OCI-LY7 (cell line): ENCODE data around the gene TTC7B. TPM values are rescaled to one million over a fixed set of nuclear protein-coding genes. Genes with fewer than 3 reads are reported as not detected.

Experiments
- BruUV-seq: library from RNA; stranded (reverse); fragments of 400-500 nt; replicated peaks from 2 replicates; lab custom pipeline; 2021; lab: Mats Ljungman, UMichigan
- CTCF ChIA-PET: fragments of 300-600 bp; sonication (Branson Sonifier 250); formaldehyde crosslinking; loops from one replicate; lab custom pipeline; 2022; ENCODE audit warnings: antibody characterized with exemption; ENCODE audit not compliant: unreplicated experiment; lab: Charles Lee
- POLR2A ChIA-PET: fragments of 300-600 bp; sonication (Branson Sonifier 250); formaldehyde crosslinking; loops from one replicate; lab custom pipeline; 2022; ENCODE audit warnings: antibody characterized with exemption; lab: Charles Lee
- DNase-seq: peaks from one replicate; pipeline ENCODE4 v3.0.0-alpha.2; 2015; ENCODE audit warnings: low spot score
- H2AFZ ChIP-seq: fragments of 200-600 bp; sonication (generic), shearing (Covaris generic); 2 replicates; pipeline ENCODE4 v1.6.1; 2014; ENCODE audit warnings: mild to moderate bottlenecking, antibody characterized with exemption, low read length, moderate library complexity
- H3K27ac ChIP-seq: fragments of 200-600 bp; sonication (generic); 2 replicates; pipeline ENCODE4 v1.5.1; 2014; ENCODE audit warnings: mixed run types, low read depth, mild to moderate bottlenecking, moderate library complexity, low read length, inconsistent platforms; ENCODE audit not compliant: poor library complexity, severe bottlenecking
- H3K36me3 ChIP-seq: fragments of 200-600 bp; sonication (generic); 2 replicates; pipeline ENCODE4 v1.6.1; 2014; ENCODE audit warnings: mild to moderate bottlenecking, antibody characterized with exemption, low read length, moderate library complexity, mixed read lengths; ENCODE audit not compliant: insufficient read depth
- H3K4me1 ChIP-seq: fragments of 200-600 bp; sonication (generic); 2 replicates; pipeline ENCODE4 v1.5.1; 2014; ENCODE audit warnings: mild to moderate bottlenecking, low read length; ENCODE audit not compliant: insufficient read depth, poor library complexity, severe bottlenecking
- H3K4me2 ChIP-seq: fragments of 200-600 bp; sonication (generic); 2 replicates; pipeline ENCODE4 v1.6.1; 2014; ENCODE audit warnings: mild to moderate bottlenecking, low read length
- H3K4me3 ChIP-seq: fragments of 200-600 bp; sonication (generic); 2 replicates; pipeline ENCODE4 v1.5.1; 2014; ENCODE audit warnings: mild to moderate bottlenecking, low read depth, low read length; ENCODE audit not compliant: poor library complexity, severe bottlenecking
- H3K79me2 ChIP-seq: fragments of 200-600 bp; sonication (generic); 2 replicates; pipeline ENCODE4 v1.6.1; 2016; ENCODE audit warnings: low read depth, mild to moderate bottlenecking, low read length, moderate library complexity, mixed read lengths; ENCODE audit not compliant: insufficient read depth
- H3K9me2 ChIP-seq: fragments of 200-600 bp; sonication (generic); 2 replicates; pipeline ENCODE4 v1.6.1; 2016; ENCODE audit warnings: mild to moderate bottlenecking, low read length, mixed read lengths; ENCODE audit not compliant: insufficient read depth
- H3K9me3 ChIP-seq: fragments of 200-600 bp; sonication (generic); 2 replicates; pipeline ENCODE4 v1.6.1; 2014; ENCODE audit warnings: mild to moderate bottlenecking, mixed run types, low read length, mixed read lengths
- H4K20me1 ChIP-seq: fragments of 200-600 bp; sonication (generic); 2 replicates; pipeline ENCODE4 v1.6.1; 2014; ENCODE audit warnings: mild to moderate bottlenecking, antibody characterized with exemption, low read length, moderate library complexity, mixed read lengths; ENCODE audit not compliant: insufficient read depth
- EZH2phosphoT487 ChIP-seq: fragments of 200-600 bp; sonication (generic); IDR thresholded peaks from 2 replicates; pipeline ENCODE4 v1.6.1; 2018; ENCODE audit warnings: low read depth, borderline replicate concordance, mild to moderate bottlenecking, mixed run types, antibody characterized with exemption, low read length, moderate library complexity, mixed read lengths
- intact Hi-C: fragments of 100-400 bp; cut with micrococcal nuclease; formaldehyde crosslinking; loops from one replicate; pipeline ENCODE4 v1.10.0; 2022; ENCODE audit not compliant: unreplicated experiment
- total RNA-seq, 2 experiments: library from RNA; depleted of rRNA in 1 of 2; stranded (reverse); fragments of >200 nt in 1 of 2; shearing (Covaris generic) in 1 of 2; gene quantifications; 2 replicates each; pipeline ENCODE4 v1.2.3, GENCODE V29; 2014 to 2022
- TF ChIP-seq, protein P1 (sequence below): fragments of 200-600 bp; sonication (generic); conservative IDR thresholded peaks from 2 replicates; pipeline ENCODE4 v1.5.1; 2014; ENCODE audit warnings: mild to moderate bottlenecking, antibody characterized with exemption, low read length, moderate library complexity, mixed read lengths

Gene TTC7B
- total RNA-seq, 2 experiments from 2014 or later, result 0.19 to 0.51 TPM

DNA sequence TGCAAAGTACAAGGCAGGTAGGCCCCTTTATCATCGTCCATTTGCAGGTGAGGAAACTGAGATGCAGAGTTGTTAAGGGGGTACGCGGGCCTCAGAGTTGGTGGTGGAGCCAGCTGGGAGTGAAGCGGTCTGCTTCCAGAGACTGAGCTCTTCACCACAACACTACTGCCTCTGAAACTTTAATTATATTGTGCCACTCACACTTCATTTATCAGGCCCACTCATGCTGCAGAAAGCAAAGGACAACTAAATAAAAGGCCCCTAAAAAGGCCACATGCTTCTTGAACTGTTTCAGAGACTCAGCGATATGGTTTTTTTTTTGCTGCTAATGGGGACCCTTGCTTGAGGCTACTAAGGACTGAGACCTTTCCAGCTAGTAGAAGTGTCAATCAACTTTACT, 153.1 kb downstream of the TTC7B start:
- no peaks in the 10 kb centered on the region for H3K36me3 ChIP-seq
- H3K27ac ChIP-seq, result no peak overlapping the region
- H4K20me1 ChIP-seq, result no peaks in the 10 kb centered on the region
- no peak for DNase-seq
- BruUV-seq, result no TSS peak
- no peak overlapping the region for H3K4me2 ChIP-seq
- no peaks in the 10 kb centered on the region for H3K9me2 ChIP-seq
- H2AFZ ChIP-seq, result no peak overlapping the region
- ChIA-PET POLR2A (no interaction called here), CTCF (no interaction called here)
- intact Hi-C loops, result no loop called here
- H3K4me1 ChIP-seq, result no peaks in the 10 kb centered on the region
- H3K4me3 ChIP-seq, result no peak overlapping the region
- no peaks in the 10 kb centered on the region for H3K79me2 ChIP-seq
- TF ChIP-seq, protein P1, sequence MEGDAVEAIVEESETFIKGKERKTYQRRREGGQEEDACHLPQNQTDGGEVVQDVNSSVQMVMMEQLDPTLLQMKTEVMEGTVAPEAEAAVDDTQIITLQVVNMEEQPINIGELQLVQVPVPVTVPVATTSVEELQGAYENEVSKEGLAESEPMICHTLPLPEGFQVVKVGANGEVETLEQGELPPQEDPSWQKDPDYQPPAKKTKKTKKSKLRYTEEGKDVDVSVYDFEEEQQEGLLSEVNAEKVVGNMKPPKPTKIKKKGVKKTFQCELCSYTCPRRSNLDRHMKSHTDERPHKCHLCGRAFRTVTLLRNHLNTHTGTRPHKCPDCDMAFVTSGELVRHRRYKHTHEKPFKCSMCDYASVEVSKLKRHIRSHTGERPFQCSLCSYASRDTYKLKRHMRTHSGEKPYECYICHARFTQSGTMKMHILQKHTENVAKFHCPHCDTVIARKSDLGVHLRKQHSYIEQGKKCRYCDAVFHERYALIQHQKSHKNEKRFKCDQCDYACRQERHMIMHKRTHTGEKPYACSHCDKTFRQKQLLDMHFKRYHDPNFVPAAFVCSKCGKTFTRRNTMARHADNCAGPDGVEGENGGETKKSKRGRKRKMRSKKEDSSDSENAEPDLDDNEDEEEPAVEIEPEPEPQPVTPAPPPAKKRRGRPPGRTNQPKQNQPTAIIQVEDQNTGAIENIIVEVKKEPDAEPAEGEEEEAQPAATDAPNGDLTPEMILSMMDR, result no peak
- no peak for TF ChIP-seq EZH2phosphoT487
- H3K9me3 ChIP-seq, result no peaks in the 10 kb centered on the region

DNA sequence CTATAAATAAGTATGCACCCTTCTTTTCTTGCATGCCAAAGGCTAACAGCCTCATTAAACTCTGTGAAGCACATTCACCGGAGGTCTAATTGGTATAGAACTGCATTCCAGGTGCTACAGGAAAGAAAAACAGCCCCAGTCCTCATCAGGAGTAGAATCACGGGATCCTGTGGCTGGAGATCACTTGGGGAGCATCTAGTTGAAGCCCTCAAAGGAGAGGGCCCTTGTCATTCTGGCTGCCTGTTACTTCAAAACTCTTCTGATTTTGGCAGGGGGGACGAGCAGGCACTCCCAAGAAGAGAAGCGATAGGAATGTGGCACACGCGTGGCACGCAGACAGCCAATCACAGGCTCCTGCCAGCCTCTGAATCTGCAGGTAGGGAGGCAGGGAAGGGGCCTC, 154.4 kb downstream of the TTC7B start:
- intact Hi-C loops, result no loop called here
- DNase-seq, result no peak
- H3K27ac ChIP-seq, result no peak overlapping the region
- H3K9me2 ChIP-seq, result no peaks in the 10 kb centered on the region
- CTCF ChIA-PET, result no interaction called here
- no peaks in the 10 kb centered on the region for H3K4me1 ChIP-seq
- TF ChIP-seq EZH2phosphoT487, result no peak
- TF ChIP-seq, protein P1, result no peak
- no peaks in the 10 kb centered on the region for H3K9me3 ChIP-seq
- H4K20me1 ChIP-seq, result no peaks in the 10 kb centered on the region
- H2AFZ ChIP-seq, result no peak overlapping the region
- H3K36me3 ChIP-seq, result no peaks in the 10 kb centered on the region
- no peak overlapping the region for H3K4me3 ChIP-seq
- H3K79me2 ChIP-seq, result no peaks in the 10 kb centered on the region
- H3K4me2 ChIP-seq, result no peak overlapping the region
- no TSS peak for BruUV-seq
- POLR2A ChIA-PET, result interaction anchor here (0.6 kb wide), 1 partner anchor 97 kb away, joined by 4 read pairs; no protein-coding TSS in a partner anchor

DNA sequence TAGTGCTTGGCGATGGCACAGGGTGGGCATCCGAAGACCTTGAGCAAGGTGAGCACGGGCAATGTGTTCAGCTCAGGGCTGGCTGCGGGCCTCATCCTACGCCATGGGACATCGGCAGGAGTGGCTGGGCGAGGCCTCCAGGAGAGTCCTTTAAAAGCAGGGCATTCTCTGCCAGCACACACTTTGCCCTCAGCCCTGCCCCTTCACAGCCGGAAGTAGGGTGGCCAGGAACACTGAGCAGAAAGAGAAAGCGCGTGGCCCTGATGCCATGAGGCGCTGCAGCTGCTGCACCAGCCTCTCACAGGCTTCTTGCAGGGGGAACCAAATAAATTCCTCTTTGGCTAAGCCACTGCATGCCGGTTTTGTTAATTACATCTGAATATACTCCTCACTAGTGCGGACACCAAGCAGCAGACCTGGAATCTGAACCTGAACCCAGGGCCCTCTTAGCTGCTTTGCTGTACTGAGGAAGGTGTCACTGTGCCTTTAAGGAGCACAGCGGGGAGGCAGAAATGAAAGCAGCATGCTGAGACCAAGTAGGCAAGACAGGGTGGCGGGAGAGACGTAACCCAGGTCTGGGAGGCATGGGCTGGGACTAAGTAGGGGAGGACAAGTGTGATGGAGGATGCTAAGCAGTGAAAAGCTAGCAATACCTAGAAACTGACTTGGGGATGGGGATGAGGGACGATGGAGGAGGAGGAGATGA, 155.2 kb downstream of the TTC7B start:
- ChIA-PET POLR2A (interaction anchor here (0.6 kb wide), 2 partner anchors 9 to 333 kb away, joined by 3 read pairs; no protein-coding TSS in a partner anchor), CTCF (no interaction called here)
- no TSS peak for BruUV-seq

More for the DNA sequence above, 155.2 kb downstream of the TTC7B start:
- Histone ChIP-seq H3K4me2 (no peak overlapping the region), H3K79me2 (no peaks in the 10 kb centered on the region), H3K4me1 (no peaks in the 10 kb centered on the region), H3K9me2 (no peaks in the 10 kb centered on the region), H2AFZ (no peak overlapping the region), H3K36me3 (no peaks in the 10 kb centered on the region), H3K9me3 (no peaks in the 10 kb centered on the region), H4K20me1 (no peaks in the 10 kb centered on the region), H3K4me3 (no peak overlapping the region), H3K27ac (no peak overlapping the region)
- no peak for DNase-seq
- intact Hi-C loops, result no loop called here
- TF ChIP-seq EZH2phosphoT487, result no peak
- TF ChIP-seq, protein P1, result no peak
